SKM-1 (cell line): Measurements from ENCODE around the gene LENEP.

Source experiments
- DNase-seq: peaks from one replicate; lab custom pipeline; 2025; ENCODE audit not compliant: unreplicated experiment; lab: John Stamatoyannopoulos, UW

The LENEP gene

DNA sequence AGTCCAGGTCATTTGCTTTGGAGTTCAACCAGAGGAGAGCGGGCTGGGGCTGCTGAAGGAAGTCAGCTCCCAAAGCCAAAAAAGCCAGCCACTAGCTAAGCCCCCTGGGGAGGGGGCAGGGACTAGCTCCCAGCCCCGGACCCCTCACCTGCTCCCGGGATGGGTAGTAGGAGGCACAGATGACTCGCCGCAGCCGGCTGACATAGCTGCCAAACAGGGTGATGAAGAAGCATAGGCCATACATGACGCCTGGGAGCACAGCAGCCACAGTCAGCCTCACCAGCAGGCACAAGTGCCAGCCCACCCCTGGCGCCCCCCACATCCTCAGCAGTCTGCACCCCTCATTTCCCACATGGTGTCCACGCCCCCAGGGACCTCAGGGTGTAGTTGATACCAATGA, 32.8 kb downstream of the LENEP start:
- DNase-seq, result no peak

- DNase-seq, result no peak
Measured at GRCh38 chr1:155026588-155026987, 33.2 kb downstream of the LENEP start.

DNA sequence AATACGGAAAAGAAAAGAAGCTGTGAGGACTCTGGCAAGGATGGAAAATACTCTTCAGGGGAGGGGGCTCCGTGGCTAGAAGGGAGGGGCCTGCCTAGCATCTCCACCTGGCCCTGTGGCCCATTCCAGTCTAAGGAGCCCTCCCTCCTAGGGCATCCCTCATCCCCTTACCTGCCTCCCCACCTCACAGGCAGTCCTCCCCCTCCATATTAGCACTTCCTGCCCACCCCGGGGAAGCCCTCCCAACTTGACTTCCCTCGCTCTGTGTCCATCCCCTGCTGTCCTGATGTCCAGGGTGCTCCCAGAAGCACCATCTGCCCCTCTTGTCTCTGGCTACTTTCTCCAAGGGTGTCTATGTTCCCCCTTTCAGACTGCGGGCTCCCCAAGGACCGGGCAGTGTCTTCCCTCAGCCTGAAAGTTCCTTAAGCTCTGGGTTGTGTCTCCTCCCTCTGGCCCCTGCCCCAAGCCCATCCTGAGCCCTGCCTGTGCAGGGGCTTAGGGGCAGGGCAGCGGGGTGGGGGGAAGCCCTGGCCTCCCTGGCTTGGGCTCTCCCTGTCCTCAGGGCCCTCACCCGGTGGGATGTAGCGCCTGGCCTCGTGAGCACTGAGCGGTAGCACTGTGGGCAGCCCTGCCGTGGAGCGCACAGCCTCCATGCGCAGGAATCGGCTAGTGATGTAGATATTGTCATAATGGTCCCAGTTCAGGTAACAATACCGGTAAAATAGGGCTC, 36.3 kb downstream of the LENEP start:
- DNase-seq, result no peak

GRCh38 chr1:155030243-155030795, 36.9 kb downstream of the LENEP start:
- no peak for DNase-seq

DNA sequence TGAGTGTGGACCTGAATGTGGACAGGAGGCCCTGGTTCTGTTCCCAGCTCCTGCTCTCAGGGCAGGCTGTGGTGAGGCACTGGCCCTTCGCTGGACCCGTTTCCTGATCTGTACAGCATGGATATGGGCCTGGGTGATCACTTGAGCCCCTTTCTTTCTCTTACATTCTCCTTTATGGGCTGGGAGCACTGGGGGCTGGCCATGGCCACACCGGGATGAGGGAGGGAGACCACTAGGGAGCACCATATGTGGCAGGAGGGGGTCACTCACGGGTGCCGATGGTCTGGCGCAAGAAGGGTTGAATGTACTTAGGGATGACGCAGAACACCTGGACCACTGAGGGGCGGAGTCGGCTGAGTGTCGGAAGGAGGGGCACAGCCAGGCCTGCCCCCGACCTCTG, 37.5 kb downstream of the LENEP start:
- no peak for DNase-seq

GRCh38 chr1:155032886-155033285, 39.5 kb downstream of the LENEP start:
- no peak for DNase-seq

DNA sequence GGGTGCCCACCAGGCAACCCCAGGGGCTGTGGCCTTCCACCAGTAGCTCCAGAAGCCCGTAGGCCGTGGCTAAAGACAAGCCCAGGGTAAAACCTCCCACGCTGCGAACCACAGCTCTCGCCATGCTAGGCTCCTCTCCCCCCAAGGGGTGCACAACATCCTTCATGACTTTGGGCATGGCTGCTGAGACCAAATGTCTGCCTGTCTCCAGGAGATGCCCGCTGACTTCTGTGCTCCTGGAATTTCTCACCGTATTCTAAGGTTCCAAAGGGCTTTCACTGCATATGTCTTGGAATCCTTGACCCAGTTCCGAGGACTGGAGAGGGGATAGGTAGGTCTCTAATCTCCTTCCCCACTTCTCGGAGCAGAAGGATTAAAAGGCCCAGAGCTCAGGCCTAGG, 40.1 kb downstream of the LENEP start, which contains the start of the genes DCST1 and DCST2:
Gene DCST1 (plus strand): TSS at position 301 of the 400 bp plus-strand sequence. CDS start 213 bp downstream, outside the sequence.
Gene DCST2 (minus strand): TSS at position 258 of the 400 bp plus-strand sequence. CDS start 80 bp downstream, at position 178.
- no peak for DNase-seq

DNA sequence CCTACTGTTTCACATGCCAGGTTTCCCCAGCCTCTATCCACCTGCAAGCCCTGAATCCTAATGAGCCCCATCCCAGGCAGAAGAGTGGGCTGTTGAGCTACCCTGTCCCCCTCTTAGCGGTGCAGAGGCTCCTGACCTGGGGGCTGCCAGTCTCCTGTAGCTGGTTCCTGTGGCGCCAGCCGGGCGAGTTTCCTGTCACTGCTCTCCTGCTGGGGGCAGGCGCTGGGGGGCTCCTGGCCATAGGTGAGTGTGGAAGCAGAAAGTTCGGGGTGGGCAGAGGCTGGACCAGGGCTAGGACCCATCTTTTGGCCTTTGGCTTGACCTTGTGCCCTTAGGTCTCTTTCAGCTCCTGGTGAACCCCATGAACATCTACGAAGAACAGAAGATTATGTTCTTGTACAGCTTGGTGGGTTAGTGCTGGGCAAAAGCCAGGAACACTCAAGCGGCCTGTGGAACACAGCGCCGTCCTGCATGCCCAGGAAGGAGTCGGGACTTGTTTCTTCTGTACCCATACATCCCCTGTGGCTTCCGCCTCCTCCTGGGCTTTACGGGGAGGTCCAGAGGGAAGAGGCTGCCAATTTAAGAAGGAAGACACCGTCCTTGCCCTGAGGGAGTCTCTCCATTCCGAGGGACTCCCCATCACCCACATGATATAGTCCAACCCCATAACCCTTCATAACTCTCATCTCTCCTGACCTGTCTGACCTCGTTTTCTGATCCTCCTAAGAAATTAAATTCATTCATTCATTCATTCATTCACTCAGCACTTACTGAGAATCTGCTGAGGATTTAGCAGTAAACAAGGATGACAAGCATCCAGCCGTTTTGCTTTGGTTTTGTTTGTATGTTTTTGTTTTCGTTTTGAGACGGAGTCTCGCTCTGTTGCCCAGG, 41.2 kb downstream of the LENEP start:
- no peak for DNase-seq

GRCh38 chr1:155035936-155036335, 42.5 kb downstream of the LENEP start:
- no peak for DNase-seq

- no peak for DNase-seq
Measured at GRCh38 chr1:155037043-155037442, 43.7 kb downstream of the LENEP start.

GRCh38 chr1:155037851-155038441, 44.6 kb downstream of the LENEP start:
- no peak for DNase-seq

- DNase-seq, result no peak
Measured at GRCh38 chr1:155038602-155039307, 45.4 kb downstream of the LENEP start.

DNA sequence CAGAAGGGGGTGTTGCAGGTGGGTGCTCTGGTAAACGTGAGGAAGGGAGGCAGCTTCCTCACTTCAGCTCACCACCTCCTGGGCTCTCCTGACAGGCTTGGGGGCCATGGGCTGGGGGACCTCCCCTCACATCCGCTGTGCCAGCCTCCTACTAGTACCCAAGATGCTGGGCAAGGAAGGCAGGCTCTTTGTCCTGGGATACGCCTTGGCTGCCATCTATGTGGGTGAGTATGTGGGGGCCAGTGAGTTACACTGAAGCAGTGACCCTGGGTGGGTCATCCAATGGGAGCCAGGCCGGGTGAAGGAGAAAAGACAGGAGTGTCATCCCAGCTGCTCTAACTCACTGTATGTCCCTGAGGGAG, 45.9 kb downstream of the LENEP start:
- no peak for DNase-seq

- DNase-seq, result no peak
Measured at GRCh38 chr1:155040358-155041093, 47.1 kb downstream of the LENEP start.

GRCh38 chr1:155042789-155043188, 49.4 kb downstream of the LENEP start:
- no peak for DNase-seq

GRCh38 chr1:155043301-155043702, 49.9 kb downstream of the LENEP start:
- DNase-seq, result no peak

DNA sequence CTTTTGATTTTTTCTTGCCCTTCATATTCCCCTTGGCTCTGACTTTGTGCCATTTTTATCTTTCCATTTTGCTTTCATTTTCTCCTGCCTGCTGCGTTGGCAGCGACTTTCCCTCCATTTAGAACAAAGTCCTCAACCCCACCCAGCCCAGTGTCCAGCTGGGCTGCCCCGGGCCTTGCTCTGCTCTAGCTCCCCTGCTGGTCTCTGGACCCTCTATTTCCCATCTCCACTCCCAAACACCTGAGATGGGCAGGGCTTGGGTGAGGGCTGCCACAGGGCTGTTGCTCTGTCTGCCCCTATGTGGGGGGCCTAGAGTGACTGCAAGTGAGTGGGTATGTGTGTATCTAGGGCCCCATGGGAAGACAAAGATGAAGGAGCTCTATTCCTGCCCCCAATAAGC, 50.4 kb downstream of the LENEP start:
- no peak for DNase-seq
